IPS-NIHi7 (cell line): ENCODE data around the gene NIBAN1.

Experiments used
- DNase-seq: peaks from one replicate; pipeline ENCODE4 v3.0.0; 2012; ENCODE audit warnings: mixed read lengths; ENCODE audit errors: extremely low spot score

NIBAN1 gene

DNA sequence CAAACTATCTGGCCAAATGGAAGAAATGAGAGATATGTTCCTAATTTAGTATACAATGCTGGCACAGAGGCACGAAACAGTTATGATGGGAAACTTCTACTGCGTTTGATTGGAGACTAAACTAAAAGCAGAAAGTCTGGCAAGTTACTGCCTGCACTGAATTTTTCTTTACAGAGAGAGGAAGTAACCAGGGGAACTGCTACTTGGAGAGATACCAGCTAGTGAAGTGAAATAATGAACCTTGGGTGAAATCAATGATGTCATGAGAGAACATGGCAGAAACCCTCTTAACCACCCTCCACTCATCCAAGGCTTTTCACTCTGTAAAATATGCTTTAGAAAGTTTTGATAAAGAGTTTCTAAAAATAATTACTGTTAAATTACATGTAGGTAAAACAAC, 29.3 kb downstream of the NIBAN1 start:
- DNase-seq: no peak

DNA sequence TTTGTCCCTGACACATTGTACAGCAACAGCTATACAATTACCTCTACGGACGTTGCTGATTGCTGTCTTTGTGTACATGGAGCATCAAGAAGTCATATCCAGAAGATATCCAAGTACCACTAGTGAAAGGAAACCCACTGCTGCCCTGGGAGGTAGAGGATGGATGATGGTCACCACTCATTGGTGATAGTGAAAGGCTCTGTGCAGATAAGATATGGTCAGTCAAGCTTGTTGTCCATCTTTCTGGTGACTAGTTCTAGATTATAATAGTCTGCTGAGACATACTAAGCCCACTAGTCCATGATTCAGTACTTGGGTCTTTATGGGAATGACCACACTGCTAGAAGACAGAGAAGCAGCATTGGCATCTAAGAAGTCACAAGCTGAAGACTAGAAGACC, 30.3 kb downstream of the NIBAN1 start:
- no peak for DNase-seq

DNA sequence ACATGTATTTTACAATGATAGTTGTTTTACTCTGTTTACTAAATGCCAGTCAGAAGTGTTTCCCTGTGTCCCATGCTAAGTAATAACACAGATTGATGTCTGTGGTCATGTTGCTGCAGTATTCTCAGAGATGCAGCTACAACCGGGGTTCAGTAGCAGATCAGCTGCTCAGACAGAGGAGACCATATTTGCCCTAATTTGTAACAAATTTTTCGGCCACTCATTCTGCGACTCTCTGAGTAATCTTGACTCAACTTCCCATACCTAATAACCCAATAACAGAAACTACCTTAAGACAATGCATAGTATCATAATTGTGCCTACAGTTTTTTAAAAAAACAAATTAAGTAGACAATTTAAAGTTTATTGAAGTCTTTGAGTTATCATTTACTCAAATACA, 32.6 kb downstream of the NIBAN1 start:
- no peak for DNase-seq

DNA sequence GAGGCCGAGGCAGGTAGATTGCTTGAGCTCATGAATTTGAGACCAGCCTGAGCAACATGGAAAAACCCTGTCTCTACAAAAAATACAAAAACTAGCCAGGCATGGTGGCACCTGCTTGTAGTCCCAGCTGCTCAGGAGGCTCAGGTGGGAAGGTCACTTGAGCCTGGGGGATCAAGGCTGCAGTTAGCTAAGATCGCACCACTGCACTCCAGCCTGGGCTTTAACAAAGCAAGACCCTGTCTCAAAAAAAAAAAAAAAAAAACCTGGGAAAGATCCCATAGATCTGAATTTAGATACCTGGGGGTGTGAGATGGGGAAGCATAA, 32.9 kb downstream of the NIBAN1 start:
- no peak for DNase-seq

DNA sequence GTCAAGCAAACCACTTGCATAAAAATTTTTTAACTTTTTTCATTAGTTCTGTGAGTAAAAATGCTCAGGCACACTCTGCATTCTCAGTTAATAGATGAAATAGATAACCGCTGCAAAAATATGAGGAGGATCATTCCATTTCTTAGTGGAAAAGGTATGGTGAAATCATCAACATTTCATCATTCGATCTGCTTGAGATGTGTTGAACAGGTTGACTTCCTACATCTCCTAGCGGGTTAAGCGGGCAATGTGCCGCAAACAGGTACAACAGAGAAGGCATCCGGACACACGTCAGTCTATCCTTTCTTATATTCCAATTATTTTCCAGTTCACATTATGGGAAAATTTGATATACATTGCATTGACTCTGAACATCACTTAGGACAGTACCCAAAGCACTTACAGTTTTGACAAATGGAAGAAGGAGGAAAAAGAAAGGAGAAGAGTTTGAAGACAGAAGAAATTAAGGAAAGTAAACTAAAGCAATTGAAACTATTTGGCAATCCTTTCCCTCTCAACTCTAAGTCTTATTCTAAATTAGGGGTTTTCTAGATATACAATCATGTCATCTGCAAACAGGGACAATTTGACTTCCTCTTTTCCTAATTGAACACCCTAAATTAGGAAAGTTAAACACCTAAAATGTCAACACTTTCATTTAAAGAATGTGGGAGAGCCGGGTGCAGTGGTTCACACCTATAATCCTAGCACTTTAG, 33.5 kb downstream of the NIBAN1 start:
- no peak for DNase-seq

DNA sequence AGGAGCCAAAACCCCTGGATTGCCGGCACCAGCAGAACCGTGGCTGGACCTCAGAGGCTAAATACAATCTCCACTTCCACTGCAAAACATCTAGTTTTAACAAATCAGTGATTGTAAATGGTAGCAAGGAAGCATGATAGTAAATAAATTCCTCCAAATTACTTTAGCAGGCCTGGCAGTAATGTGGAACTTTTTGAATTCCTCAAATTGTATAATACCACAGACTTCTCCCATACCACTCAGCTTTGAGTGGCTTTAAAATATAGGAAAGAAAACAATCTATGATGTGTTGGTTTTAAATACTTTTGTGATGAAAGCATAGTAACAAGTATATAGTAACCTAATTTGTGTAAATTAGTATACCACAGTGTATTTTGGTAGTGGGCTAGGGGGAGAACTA, 34.1 kb downstream of the NIBAN1 start:
- DNase-seq: no peak

DNA sequence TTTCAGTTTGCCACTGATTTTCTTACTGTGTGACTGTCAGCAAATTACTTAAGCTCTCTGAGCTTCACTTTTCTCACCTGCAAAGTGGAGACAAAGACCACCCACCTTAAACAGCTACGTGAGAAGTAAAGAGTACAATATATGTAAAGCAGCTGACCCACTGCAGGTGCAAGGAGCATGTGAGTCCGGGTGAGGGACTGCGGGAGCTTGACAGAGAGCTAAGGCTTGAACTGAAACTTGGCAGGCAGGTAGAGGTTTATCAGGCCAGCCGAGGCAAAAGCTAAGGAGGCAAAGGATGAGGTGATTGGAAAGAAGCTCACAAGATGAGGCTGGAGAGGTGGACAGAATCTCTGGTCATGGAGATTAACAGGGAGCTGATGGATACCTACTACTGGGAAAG, 36.6 kb downstream of the NIBAN1 start:
- DNase-seq: no peak

DNA sequence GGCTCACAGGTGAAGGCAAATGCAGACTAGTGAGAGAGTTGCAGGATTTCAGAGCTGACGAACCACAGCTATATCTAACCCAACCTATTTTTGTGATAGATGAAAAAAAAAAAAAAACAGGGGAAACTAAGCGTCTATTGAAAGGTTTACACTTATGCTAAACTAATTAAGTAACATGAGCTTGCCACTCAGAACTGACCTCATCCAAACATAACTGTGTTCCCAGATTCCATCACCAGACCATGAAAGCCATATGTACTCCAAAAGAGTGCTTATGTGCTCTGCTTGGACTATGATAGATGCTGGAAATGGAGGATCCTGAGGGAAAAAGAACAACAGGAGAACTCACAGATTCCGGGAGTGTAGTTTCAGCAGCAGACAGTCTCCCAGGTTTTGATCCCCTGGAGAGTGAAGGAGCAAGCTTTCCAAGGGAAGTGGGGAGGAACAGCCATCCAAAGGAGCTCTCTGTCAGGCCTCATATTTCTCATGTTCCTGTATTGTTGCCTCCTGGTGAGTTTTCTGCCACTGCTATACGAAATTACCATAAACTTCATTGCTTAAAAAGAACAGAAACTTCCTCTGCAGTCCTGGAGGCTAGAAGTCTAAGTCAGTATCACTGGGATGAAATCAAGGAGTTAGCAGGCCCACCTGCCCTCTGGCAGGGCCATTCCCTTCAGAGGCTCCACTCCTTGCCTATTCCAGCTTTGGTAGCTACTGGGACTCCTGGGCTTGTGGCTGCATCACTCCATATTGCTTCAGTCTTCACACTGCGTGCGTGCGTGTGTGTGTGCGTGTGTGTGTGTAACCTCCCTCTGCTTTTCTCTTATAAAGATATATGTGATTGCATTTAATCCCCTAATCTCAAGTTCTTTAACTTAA, 38.1 kb downstream of the NIBAN1 start:
- no peak for DNase-seq

DNA sequence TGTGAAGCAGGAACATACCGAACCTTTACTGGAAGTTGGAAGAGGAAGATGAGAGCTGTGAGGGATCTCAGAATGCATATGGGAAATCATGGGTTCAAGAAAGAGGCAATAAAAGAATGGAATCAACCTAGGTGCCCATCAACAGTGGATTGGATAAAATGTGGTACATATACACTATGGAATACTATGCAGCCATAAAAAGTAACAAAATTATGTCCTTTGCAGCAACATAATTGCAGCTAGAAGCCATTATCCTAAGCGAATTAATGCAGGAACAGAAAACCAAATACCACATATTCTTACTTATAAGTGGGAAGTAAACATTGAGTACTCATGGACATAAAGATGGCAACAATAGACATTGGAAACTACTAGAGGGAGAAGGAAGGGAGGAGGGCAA, 40.4 kb downstream of the NIBAN1 start:
- DNase-seq: no peak

DNA sequence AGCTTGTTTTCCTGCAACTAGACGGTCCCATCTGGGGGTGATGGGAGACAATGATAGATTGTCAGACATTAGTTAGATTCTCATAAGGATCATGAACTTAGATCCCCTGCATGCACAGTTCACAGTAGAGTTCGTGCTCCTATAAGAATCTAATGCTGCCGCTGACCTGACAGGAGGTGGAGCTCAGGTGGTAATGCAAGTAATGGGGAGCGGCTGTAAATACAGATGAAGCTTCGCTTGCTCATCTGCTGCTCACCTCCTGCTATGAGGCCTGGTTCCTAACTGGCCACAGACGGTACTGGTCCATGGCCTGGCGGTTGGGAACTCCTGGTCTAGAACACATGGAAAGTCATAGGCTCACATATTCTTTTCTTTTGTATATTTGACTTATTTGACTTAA, 42.0 kb downstream of the NIBAN1 start:
- DNase-seq: no peak

DNA sequence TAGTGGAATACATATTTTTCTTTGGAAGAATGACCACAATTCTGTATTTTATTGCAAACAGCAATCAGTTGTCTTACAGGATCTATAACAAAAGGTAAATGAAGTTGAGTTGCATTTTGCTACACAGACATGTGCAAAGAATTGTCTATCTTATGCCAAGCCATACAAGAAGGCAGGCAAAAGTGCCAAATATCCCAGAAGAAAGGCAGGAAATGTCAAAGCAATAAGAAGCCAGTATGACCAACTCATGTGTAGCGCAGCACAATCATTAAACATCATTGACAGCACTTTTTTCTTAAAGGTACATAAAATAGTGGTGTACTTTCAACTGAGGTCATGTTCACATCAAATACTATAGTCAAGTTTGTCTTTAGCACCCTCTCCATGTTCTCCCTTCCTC, 42.7 kb downstream of the NIBAN1 start:
- no peak for DNase-seq

DNA sequence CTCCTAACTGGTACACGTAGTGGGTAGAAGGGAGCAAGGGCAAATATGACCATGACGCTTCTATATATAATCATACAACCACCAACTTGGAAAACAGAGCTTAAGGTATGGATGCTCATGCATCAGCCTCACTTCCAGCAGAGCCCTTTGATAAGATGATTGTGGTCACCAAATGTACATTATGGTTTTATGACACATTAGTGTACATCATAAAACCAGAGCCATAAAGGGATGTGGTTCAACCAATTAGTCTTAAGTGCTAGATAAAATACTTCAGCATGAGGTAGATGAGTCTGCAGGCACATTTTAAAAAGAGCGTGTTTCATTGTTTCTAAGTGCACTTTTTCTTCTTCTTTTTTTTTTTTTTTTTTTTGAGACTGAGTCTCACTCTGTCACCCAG, 43.7 kb downstream of the NIBAN1 start:
- DNase-seq: no peak

DNA sequence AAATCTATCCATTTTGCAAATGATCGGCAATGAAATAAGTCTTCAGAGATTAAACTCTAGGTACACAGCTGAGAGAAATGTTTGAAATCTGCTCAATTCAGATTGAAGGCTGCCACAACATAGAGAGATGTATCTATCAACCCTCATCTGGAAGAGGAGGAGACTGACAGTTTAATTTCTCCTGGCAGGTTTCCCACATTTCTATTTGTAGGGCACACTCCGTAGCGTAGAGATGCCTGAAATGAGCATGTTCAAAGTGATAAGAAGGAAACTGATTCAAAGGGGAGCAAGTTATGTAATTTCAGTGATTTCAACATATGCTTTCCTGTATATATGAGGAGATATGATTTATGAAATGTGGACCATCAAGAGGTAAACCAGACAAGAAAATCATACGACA, 44.1 kb downstream of the NIBAN1 start:
- DNase-seq: no peak

DNA sequence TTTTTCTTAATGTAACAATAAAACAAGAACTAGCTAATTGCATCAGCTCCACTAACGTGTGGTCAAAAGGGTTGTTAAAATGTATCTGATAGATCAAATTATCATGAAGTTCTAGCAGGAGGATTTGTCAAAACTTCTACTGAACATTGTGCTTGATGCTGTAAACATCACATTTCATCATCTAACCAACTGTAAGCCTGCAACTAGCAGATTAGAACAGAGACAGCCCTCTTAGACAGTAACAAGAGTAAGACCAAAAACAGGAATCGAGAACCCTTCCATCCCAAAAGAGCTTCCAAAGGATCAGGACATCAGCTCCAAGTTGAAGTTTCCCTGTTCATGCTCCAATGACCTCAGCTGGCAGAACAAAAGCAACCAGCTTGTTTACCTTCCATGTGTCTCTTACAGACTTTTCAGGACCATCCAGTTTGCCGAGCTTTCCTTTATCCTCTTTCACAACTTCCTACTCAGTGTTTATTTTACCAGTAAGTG, 44.6 kb downstream of the NIBAN1 start:
- no peak for DNase-seq

DNA sequence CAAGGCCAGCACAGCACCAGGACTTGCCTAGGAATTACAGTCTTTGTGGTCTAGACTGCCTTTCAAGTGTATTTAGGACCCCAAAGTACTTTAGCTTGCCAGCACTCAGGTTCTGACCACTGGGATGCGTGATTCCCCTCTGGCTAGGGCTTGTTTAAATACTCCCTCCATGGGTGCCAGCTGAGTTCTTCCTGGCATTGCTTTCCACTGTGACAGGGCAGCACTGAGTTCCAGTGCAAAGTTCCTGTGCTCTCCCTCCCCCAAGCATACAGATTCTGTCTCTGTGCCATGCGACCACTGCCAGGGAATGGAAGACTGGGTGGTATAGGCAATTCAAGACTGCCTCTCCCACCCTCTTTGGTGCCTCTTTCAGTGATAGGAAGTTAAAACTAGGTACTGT, 45.9 kb downstream of the NIBAN1 start:
- DNase-seq: no peak
